Measurements from ENCODE around the gene TEKTIP1.

DNA sequence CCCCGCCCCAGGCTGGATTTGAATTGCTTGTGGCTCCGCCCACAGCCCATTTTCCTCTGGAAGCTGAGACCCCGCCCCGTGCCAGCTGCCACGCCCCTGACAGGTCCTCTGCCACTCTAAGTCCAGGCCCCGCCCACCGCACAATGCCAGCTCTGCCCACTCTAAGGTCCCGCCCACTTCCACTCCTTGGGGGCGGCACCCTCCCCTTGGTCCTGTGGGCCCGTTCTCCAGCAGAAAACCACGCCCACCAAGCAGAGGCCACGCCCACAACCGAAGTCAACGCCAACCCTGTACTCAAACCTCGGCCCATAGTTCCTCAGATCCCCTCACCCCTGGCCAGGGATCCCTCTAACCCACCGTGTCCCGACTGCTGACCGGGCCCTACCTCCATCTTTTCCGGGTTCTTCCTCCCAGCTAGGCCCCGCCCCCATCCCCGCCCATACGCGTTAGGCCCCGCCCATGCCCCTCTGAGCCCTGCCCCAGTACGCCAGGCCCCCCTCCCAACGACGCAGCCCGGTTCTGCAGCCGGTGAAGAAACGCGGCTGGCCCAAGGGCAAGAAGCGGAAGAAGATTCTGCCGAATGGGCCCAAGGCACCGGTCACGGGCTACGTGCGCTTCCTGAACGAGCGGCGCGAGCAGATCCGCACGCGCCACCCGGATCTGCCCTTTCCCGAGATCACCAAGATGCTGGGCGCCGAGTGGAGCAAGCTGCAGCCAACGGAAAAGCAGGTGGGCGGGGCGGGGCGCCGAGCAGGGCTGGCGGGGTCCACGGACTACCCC lies 35.1 kb downstream of the TEKTIP1 start:
- TF ChIP-seq POLR2A (IDR thresholded peaks at IDR 0.05) (no peak), EP300 (IDR thresholded peaks at IDR 0.05) (no peak)
- TF ChIP-seq, protein P1, sequence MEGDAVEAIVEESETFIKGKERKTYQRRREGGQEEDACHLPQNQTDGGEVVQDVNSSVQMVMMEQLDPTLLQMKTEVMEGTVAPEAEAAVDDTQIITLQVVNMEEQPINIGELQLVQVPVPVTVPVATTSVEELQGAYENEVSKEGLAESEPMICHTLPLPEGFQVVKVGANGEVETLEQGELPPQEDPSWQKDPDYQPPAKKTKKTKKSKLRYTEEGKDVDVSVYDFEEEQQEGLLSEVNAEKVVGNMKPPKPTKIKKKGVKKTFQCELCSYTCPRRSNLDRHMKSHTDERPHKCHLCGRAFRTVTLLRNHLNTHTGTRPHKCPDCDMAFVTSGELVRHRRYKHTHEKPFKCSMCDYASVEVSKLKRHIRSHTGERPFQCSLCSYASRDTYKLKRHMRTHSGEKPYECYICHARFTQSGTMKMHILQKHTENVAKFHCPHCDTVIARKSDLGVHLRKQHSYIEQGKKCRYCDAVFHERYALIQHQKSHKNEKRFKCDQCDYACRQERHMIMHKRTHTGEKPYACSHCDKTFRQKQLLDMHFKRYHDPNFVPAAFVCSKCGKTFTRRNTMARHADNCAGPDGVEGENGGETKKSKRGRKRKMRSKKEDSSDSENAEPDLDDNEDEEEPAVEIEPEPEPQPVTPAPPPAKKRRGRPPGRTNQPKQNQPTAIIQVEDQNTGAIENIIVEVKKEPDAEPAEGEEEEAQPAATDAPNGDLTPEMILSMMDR (IDR thresholded peaks at IDR 0.05), result no peak
